CD4-positive, alpha-beta T cell treated with Interferon gamma for 1 hour (primary cell): Measurements from ENCODE around the gene GPR137C.
"Not testable (repeated sequence)": the region's sequence is repeated elsewhere in the genome, so short reads cannot be mapped to it uniquely, and the experiment has no call there.

Source experiments
- DNase-seq: peaks from one replicate; pipeline ENCODE4 v3.0.0-alpha.2; 2020

The GPR137C gene

GRCh38 chr14:52568454-52568853, 15.8 kb downstream of the GPR137C start:
- DNase-seq, result not testable (repeated sequence)

- DNase-seq, result no peak
Measured at GRCh38 chr14:52575858-52576257, 23.2 kb downstream of the GPR137C start.

DNA sequence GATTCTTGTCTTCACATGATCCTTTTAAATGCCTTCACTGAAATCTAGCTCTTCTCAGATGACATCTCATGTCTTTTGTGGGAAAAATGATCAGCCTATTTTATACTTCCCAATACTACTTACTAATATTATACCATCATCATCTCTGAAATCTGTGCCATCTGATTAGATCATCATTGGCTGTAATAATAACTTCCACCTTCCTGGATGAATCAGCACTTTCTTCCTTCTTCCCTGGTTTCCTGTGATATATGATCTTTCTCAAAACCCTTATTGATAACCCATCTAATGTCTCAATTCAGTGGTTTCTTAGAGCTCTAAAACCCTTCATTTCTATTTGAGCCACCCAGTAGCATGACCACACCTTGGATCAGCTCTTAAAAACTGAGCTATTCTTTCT, 30.9 kb downstream of the GPR137C start:
- no peak for DNase-seq

- no peak for DNase-seq
Measured at GRCh38 chr14:52589646-52590045, 37.0 kb downstream of the GPR137C start.

- no peak for DNase-seq
Measured at GRCh38 chr14:52590318-52590717, 37.7 kb downstream of the GPR137C start.

DNA sequence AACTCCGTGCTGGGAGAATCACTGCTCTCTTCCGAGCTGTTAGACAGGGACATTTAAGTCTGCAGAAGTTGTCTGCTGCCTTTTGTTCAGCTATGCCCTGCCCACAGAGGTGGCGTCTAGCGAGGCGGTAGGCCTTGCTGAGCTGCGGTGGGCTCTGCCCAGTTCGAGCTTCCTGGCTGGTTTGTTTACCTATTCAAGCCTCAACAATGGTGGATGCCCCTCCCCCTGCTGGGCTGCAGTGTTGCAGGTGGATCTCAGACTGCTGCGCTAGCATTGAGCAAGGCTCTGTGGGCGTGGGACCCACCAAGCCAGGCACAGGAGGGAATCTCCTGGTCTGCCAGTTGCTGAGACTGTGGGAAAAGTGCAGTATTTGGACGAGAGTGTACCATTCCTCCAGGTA, 43.7 kb downstream of the GPR137C start:
- no peak for DNase-seq

DNA sequence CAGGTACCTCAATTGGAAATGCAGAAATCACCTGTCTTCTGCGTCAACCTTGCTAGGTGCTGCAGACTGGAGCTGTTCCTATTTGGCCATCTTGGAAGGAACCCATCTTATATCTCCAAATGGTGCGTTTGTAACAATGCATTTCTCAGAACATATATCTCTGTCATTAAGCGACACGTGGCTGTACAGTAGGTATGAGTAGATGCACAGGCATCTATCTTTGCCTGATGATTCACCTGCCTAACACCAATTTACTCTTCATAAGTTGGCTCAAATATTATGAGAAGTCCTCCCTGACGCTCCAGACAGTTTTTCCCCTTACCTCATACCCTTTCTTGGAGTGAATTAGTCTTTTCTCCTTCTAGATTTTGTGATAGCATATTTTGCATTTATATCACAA, 44.2 kb downstream of the GPR137C start:
- no peak for DNase-seq

- no peak for DNase-seq
Measured at GRCh38 chr14:52598568-52598967, 45.9 kb downstream of the GPR137C start.

DNA sequence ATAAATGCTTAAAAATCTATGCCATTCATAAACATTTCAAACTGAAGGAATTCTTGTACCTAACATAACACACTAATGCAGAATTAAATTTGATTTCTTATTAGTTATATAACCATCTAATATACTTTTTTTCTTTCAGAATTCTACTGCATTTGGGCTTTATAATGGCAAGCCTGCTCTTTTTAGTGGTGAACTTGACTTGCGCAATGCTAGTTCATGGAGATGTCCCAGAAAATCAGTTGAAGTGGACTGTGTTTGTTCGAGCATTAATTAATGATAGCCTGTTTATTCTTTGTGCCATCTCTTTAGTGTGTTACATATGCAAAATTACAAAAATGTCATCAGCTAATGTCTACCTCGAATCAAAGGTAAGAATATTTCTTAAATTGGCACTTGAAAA, 47.3 kb downstream of the GPR137C start:
- no peak for DNase-seq

- DNase-seq, result no peak
Measured at GRCh38 chr14:52602131-52602530, 49.5 kb downstream of the GPR137C start.

DNA sequence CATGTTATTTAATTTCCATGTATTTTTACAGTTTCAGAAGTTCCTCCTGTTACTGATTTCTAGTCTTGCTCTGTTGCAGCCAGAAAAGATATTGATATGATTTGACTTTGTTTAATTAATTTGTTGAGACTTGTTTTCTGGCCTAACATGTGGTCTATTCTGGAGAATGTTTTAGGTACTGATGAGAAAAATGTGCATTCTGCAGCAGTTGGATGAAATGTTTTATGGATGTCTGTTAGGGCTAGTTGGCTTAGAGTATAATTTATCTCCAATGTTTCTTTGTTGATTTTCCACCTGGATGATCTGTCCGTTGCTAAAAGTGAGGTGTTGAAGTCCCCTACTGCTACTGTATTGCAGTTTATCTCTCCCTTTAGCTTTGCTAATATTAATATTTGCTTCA, 54.4 kb downstream of the GPR137C start:
- DNase-seq, result no peak

GRCh38 chr14:52609445-52610044, 56.9 kb downstream of the GPR137C start:
- no peak for DNase-seq

DNA sequence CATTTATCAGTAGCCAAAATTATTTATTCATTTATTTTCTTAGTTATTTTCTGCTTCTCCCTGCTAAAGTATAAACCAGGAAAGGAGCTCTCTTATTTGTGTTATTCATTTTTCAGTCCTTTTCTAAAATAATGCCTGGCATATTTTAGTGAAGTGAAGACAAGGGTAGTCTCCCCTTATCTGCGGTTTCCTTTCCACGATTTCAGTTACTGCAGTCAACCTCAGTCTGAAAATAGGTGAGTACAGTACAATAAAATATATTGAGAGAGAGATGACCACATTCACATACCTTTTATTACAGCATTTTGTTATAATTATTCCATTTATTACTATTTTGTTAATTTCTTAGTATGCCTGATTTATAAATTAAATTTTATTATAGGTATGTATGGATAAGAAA, 57.6 kb downstream of the GPR137C start:
- no peak for DNase-seq

DNA sequence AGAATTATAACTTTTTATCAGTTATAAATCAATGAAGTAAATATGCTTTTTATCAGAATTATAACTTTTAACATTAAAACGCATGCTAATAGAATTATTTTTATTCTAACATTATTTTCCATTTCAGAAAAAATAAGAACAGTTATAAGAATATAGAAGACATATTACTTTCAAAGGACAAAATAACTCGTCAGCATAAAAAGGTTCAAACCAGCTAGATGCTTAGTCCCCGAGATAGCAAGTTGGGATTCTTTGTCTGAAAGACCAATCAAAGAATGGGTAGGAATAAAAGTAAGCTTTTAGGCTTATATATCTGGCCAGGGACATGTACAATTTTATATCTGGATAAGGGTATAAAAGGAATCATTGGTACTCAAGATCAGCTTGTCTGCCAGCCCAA, 66.0 kb downstream of the GPR137C start:
- no peak for DNase-seq

DNA sequence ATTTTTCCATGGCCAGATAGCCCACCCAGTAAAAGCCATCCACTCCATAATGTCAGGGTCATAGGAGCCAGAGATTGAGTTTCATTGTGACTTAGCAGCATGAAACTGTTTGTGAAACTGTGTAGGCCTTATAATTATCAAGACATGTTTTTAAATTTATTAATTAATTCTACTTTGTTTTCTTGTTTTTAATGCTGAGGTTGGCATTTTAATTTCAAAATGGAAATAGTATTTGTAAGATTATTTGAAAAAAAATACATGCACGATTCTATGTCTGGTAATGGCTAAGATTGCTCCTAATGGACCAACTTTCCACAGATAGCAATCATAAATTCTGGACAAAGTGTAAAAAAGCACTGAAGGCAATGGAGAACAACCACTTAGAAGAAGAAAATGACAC, 67.1 kb downstream of the GPR137C start:
- DNase-seq, result no peak

DNA sequence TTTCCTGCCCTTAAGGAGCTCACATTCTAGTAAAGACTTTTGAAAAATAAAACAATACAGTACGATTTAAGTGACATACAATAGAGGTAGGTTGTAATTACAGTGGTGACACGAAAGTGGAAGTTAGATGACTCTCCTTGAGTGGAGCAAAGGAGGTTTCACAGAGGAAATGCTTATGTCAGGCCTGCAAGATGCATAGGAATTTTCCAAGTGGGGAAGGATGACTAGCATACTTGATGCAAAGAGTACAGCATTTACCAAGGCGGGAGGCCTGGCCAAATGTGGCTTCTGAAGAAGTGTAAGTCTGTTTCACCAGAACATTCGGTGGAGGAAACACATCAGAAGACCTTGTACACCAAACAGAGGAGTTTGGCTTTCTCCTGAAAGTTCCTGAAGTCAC, 87.5 kb downstream of the GPR137C start:
- no peak for DNase-seq

DNA sequence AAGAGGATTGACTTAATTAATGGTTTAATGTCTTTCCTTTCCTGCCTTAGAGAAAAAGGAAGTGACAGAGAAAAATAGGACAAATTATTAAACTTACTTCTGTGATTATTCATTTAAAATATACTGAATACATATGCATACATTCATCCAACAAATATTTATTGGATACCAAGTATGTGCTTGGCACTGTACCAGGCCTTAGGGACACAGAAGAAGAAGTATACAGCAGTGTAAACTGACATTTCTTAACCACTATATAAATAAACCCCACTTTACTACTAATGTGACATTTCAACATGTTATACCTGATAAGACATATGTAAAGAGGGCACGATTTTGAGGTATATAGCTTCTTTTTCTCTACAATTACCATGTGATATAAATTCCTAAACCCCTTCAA, 89.1 kb downstream of the GPR137C start:
- no peak for DNase-seq

GRCh38 chr14:52649511-52649910, 96.9 kb downstream of the GPR137C start:
- no peak for DNase-seq

- DNase-seq, result no peak
Measured at GRCh38 chr14:52650774-52651173, 98.1 kb downstream of the GPR137C start.

- DNase-seq, result no peak
Measured at GRCh38 chr14:52656905-52657304, 104.3 kb downstream of the GPR137C start.

DNA sequence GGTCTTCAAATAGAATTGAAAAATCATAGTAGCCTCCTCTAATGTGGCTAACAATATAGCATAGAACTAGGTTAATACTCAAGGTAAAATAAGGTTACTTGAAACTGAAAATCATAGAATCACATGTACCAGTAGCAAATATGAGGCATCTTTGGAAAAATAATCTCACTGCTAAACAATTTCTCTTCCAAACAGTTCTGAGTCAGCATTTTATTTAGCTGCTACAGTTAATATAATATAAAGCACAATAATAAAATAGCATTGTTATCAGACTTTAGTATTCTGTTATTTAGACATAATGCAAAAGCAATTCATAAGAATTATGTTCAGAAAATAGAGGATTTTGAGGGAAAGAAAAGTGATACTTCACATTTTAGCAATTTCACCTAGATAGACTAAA, 107.7 kb downstream of the GPR137C start:
- DNase-seq, result no peak

DNA sequence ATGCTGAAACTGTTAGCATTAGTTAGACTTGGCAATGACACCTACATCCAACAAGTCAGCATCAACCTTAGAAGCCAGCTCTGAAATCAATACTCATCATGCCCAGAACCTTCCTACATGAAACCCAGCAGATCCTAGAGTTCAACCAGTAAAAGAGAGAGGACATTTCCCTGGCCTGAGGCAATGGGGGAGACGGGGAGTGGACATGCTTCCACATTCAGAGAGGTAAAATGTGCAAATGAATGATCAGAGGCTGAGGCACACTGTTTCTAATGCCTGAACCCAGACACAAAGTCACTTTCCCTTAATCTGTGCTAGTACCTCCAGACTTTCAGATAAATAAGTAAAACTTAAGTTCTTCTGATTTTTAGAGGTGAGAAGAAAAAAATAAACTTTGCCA, 108.2 kb downstream of the GPR137C start:
- DNase-seq, result no peak

DNA sequence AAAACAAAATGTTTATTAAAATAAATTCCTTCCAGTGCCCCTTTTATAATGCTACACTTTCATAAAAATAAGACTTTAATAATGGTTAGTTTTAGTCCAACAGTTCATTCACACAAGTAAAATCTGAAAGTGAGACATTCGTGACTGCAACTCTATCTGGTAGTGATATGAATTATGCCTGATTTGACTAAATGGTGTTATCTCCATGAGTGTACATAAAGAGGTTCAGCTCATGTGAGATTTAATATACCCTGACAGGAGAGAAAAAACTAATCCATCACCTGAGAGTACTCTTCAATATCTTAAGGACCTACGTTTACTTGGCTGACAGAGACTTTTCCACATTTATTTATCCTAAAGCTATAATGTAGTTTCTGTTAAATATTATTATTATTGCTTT, 108.7 kb downstream of the GPR137C start:
- DNase-seq, result no peak

GRCh38 chr14:52663850-52664249, 111.2 kb downstream of the GPR137C start:
- DNase-seq, result no peak

- DNase-seq, result no peak
Measured at GRCh38 chr14:52678591-52678990, 126.0 kb downstream of the GPR137C start.
